ENCODE data around the gene PDLIM1. TPM values are rescaled to one million over a fixed set of nuclear protein-coding genes. Genes with fewer than 3 reads are reported as not detected.
A peak's percentile ranks its signal among the peaks of the same experiment; 100 is the strongest.

PDLIM1 gene
- total and polyA plus RNA-seq, 2 experiments from 2014 or later: 32.0 to 143 TPM

- WGBS, 2 experiments (ENCODE audit: low coverage in 1 of 2, low lambda C conversion rate in 2 of 2, missing lambda C conversion rate in 2 of 2): 77 to 84% methylated on average over 5 of the region's 5 CpGs
- no peak for TF ChIP-seq EZH2phosphoT487 (IDR thresholded peaks at IDR 0.05; ENCODE audit: insufficient read depth, low read depth)
- no peak for TF ChIP-seq EZH2 (IDR thresholded peaks at IDR 0.05; ENCODE audit: insufficient read depth, poor library complexity, severe bottlenecking)
- H3K27ac ChIP-seq: no peak overlapping the region
- in situ Hi-C loops (cut with MboI): no loop called here
- no peak overlapping the region for H3K9ac ChIP-seq
- no peaks in the 10 kb centered on the region for H3K27me3 ChIP-seq (replicated peaks; ENCODE audit: insufficient read depth)
- DNase-seq: no peak
- H3K79me2 ChIP-seq (ENCODE audit: insufficient read depth): no peaks in the 10 kb centered on the region
- H2AFZ ChIP-seq: no peak overlapping the region
- H3K4me2 ChIP-seq (ENCODE audit: unreplicated experiment): no peak overlapping the region
- H3K36me3 ChIP-seq (ENCODE audit: low read depth): no peaks in the 10 kb centered on the region
- H3K4me1 ChIP-seq (ENCODE audit: insufficient read depth): no peaks in the 10 kb centered on the region
- H3K4me3 ChIP-seq: no peak overlapping the region
- H3F3A ChIP-seq (ENCODE audit: insufficient read depth): no peaks in the 10 kb centered on the region
- H4K20me1 ChIP-seq (ENCODE audit: insufficient read depth): no peaks in the 10 kb centered on the region
- H3K9me2 ChIP-seq (ENCODE audit: insufficient read depth): no peaks in the 10 kb centered on the region
- no peaks in the 10 kb centered on the region for H3K9me3 ChIP-seq (ENCODE audit: low read depth)
These were observed 36.6 kb upstream of the PDLIM1 start for GRCh38 chr10:95327367-95327766.

DNA sequence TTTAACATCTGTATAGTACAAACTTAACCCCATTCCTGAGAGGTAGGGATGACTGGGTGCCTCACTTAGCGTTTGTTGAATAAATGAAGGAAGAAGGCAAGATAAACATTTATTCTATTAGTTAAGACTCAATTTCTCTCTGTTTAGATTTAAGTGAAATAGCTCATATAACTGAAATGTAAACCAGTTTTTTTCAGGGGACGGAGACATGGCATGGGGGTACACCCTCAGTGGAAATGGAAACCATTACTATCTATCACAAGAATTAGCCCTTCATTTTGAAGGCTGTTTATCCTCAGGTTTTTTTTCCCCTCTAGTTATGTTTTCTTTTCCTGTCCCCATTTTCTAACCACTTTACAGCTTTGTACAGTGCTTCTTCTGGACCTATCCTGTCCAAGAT is 35.6 kb upstream of the PDLIM1 start:
- 89% methylated on average over 2 of the region's 2 CpGs for WGBS, 2 experiments (ENCODE audit: low coverage in 1 of 2, low lambda C conversion rate in 2 of 2, missing lambda C conversion rate in 2 of 2)

GRCh38 chr10:95325863-95326262 is 35.1 kb upstream of the PDLIM1 start:
- 88 to 89% methylated on average over 2 of the region's 2 CpGs for WGBS, 2 experiments (ENCODE audit: low coverage in 1 of 2, low lambda C conversion rate in 2 of 2, missing lambda C conversion rate in 2 of 2)
- H3K27me3 ChIP-seq (replicated peaks; ENCODE audit: insufficient read depth): no peaks in the 10 kb centered on the region
- TF ChIP-seq EZH2 (IDR thresholded peaks at IDR 0.05; ENCODE audit: insufficient read depth, poor library complexity, severe bottlenecking) (no peak), EZH2phosphoT487 (IDR thresholded peaks at IDR 0.05; ENCODE audit: insufficient read depth, low read depth) (no peak)
- no peaks in the 10 kb centered on the region for H3K79me2 ChIP-seq (ENCODE audit: insufficient read depth)
- no peaks in the 10 kb centered on the region for H3K9me2 ChIP-seq (ENCODE audit: insufficient read depth)
- H4K20me1 ChIP-seq (ENCODE audit: insufficient read depth): no peaks in the 10 kb centered on the region
- H3K36me3 ChIP-seq (ENCODE audit: low read depth): no peaks in the 10 kb centered on the region
- no peak for DNase-seq
- H3F3A ChIP-seq (ENCODE audit: insufficient read depth): no peaks in the 10 kb centered on the region
- H3K9ac ChIP-seq: no peak overlapping the region
- no peak overlapping the region for H3K4me3 ChIP-seq
- H2AFZ ChIP-seq: no peak overlapping the region
- no peaks in the 10 kb centered on the region for H3K4me1 ChIP-seq (ENCODE audit: insufficient read depth)
- H3K4me2 ChIP-seq (ENCODE audit: unreplicated experiment): no peak overlapping the region
- no peaks in the 10 kb centered on the region for H3K9me3 ChIP-seq (ENCODE audit: low read depth)
- in situ Hi-C loops (cut with MboI): no loop called here
- no peak overlapping the region for H3K27ac ChIP-seq

More for the DNA sequence above, 35.6 kb upstream of the PDLIM1 start:
- no peak overlapping the region for H3K4me2 ChIP-seq (ENCODE audit: unreplicated experiment)
- no peak for DNase-seq
- H3K4me1 ChIP-seq (ENCODE audit: insufficient read depth): no peaks in the 10 kb centered on the region
- H3K27ac ChIP-seq: no peak overlapping the region
- no peaks in the 10 kb centered on the region for H3K79me2 ChIP-seq (ENCODE audit: insufficient read depth)
- H3F3A ChIP-seq (ENCODE audit: insufficient read depth): no peaks in the 10 kb centered on the region
- H3K4me3 ChIP-seq: no peak overlapping the region
- no peaks in the 10 kb centered on the region for H3K9me2 ChIP-seq (ENCODE audit: insufficient read depth)
- H3K36me3 ChIP-seq (ENCODE audit: low read depth): no peaks in the 10 kb centered on the region
- H3K27me3 ChIP-seq (replicated peaks; ENCODE audit: insufficient read depth): no peaks in the 10 kb centered on the region
- TF ChIP-seq EZH2phosphoT487 (IDR thresholded peaks at IDR 0.05; ENCODE audit: insufficient read depth, low read depth) (no peak), EZH2 (IDR thresholded peaks at IDR 0.05; ENCODE audit: insufficient read depth, poor library complexity, severe bottlenecking) (no peak)
- no peaks in the 10 kb centered on the region for H4K20me1 ChIP-seq (ENCODE audit: insufficient read depth)
- H3K9ac ChIP-seq: no peak overlapping the region
- in situ Hi-C loops (cut with MboI): no loop called here
- no peaks in the 10 kb centered on the region for H3K9me3 ChIP-seq (ENCODE audit: low read depth)
- no peak overlapping the region for H2AFZ ChIP-seq

DNA sequence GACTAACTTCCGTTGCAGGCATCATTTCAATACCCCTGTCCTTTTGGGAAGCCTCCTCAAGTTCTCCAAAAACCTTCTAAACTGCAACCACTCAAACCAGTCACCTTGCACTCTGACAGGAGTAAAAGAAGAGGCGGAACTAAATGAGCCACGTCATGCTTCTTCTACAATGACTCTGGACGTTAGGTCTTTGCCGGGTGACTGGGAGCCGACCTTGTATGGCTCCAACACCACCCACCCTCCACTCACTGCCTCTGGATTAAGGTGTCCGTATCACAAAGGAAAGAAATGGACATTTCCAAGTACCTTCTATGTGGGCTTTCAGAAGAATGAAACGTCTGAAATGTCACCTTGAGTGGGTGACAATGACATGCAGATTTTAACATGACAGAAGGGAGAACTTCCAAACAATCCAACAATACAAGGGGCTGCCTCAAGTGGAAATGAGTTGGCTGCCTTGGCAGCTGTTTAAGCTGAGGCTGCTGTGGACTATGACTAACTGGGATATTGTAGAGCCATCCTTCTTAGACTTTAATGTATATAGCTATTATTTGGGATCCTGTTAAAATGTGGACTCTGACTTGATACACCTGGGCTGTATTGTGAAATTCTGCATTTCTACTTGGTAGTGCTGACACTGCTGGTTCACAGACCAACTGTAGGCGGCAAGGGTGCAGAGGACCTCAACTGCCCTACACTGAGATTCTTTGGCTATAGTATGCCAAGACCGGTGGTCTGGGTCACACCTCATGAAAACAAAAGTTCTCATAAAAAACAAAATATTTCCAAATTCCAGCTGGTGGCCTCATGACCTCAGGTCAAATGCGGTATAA is 33.8 kb upstream of the PDLIM1 start:
- Histone ChIP-seq H3K4me2 (ENCODE audit: unreplicated experiment) (no peak overlapping the region), H3K27ac (no peak overlapping the region), H3K9ac (no peak overlapping the region), H3F3A (ENCODE audit: insufficient read depth) (no peaks in the 10 kb centered on the region), H3K9me3 (ENCODE audit: low read depth) (no peaks in the 10 kb centered on the region), H3K4me3 (no peak overlapping the region), H3K9me2 (ENCODE audit: insufficient read depth) (no peaks in the 10 kb centered on the region), H3K4me1 (ENCODE audit: insufficient read depth) (no peaks in the 10 kb centered on the region), H3K36me3 (ENCODE audit: low read depth) (no peaks in the 10 kb centered on the region), H3K27me3 (replicated peaks; ENCODE audit: insufficient read depth) (no peaks in the 10 kb centered on the region), H3K79me2 (ENCODE audit: insufficient read depth) (no peaks in the 10 kb centered on the region), H4K20me1 (ENCODE audit: insufficient read depth) (no peaks in the 10 kb centered on the region), H2AFZ (no peak overlapping the region)
- DNase-seq: peak; percentile 6
- 88% methylated on average over 11 of the region's 11 CpGs for WGBS, 2 experiments (ENCODE audit: low coverage in 1 of 2, low lambda C conversion rate in 2 of 2, missing lambda C conversion rate in 2 of 2)
- TF ChIP-seq EZH2phosphoT487 (IDR thresholded peaks at IDR 0.05; ENCODE audit: insufficient read depth, low read depth): no peak
- TF ChIP-seq EZH2 (IDR thresholded peaks at IDR 0.05; ENCODE audit: insufficient read depth, poor library complexity, severe bottlenecking): no peak
- in situ Hi-C loops (cut with MboI): no loop called here
